Nephron progenitor cell (in vitro differentiated cells): Measurements from ENCODE around the gene ROR2.

Source experiments
- DNase-seq: peaks from one replicate; pipeline ENCODE4 v3.0.0; 2021
- H3K27ac Mint-ChIP-seq: 2 replicates; pipeline ENCODE4 v1.8.0; 2021; ENCODE audit warnings: mild to moderate bottlenecking, moderate library complexity, mixed read lengths
- H3K27me3 Mint-ChIP-seq: 2 replicates; pipeline ENCODE4 v1.8.0; 2021; ENCODE audit warnings: mild to moderate bottlenecking, low read depth, mixed read lengths; ENCODE audit not compliant: poor library complexity
- H3K36me3 Mint-ChIP-seq: 2 replicates; pipeline ENCODE4 v1.8.0; 2021; ENCODE audit warnings: low read depth, mixed read lengths
- H3K4me1 Mint-ChIP-seq: 2 replicates; pipeline ENCODE4 v1.8.0; 2021; ENCODE audit warnings: mixed read lengths
- H3K4me3 Mint-ChIP-seq: 2 replicates; pipeline ENCODE4 v1.8.0; 2021; ENCODE audit warnings: mild to moderate bottlenecking, moderate library complexity, mixed read lengths
- H3K9me3 Mint-ChIP-seq: 2 replicates; pipeline ENCODE4 v1.8.0; 2021; ENCODE audit warnings: mild to moderate bottlenecking, moderate library complexity, mixed read lengths
- TF ChIP-seq, protein P1 (sequence below): fragments of 200-600 bp; sonication (generic); IDR thresholded peaks from 2 replicates; pipeline ENCODE4 v1.5.0; 2021; ENCODE audit warnings: antibody characterized with exemption

ROR2 gene

GRCh38 chr9:91890662-91891061 is 59.4 kb downstream of the ROR2 start:
- Mint-ChIP-seq H3K4me3 (peak overlapping the region; percentile 21), H3K27ac (peak overlapping the region; percentile 68), H3K36me3 (no peaks in the 10 kb centered on the region), H3K27me3 (peaks cover 5% of the 10 kb centered on the region), H3K4me1 (peaks cover 67% of the 10 kb centered on the region), H3K9me3 (no peaks in the 10 kb centered on the region)
- TF ChIP-seq, protein P1, sequence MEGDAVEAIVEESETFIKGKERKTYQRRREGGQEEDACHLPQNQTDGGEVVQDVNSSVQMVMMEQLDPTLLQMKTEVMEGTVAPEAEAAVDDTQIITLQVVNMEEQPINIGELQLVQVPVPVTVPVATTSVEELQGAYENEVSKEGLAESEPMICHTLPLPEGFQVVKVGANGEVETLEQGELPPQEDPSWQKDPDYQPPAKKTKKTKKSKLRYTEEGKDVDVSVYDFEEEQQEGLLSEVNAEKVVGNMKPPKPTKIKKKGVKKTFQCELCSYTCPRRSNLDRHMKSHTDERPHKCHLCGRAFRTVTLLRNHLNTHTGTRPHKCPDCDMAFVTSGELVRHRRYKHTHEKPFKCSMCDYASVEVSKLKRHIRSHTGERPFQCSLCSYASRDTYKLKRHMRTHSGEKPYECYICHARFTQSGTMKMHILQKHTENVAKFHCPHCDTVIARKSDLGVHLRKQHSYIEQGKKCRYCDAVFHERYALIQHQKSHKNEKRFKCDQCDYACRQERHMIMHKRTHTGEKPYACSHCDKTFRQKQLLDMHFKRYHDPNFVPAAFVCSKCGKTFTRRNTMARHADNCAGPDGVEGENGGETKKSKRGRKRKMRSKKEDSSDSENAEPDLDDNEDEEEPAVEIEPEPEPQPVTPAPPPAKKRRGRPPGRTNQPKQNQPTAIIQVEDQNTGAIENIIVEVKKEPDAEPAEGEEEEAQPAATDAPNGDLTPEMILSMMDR, result no peak
- no peak for DNase-seq

GRCh38 chr9:91889161-91889911 is 60.7 kb downstream of the ROR2 start:
- Mint-ChIP-seq H3K36me3 (peaks cover 6% of the 10 kb centered on the region), H3K27me3 (peaks cover 5% of the 10 kb centered on the region), H3K9me3 (no peaks in the 10 kb centered on the region), H3K4me3 (no peak overlapping the region), H3K4me1 (peaks cover 80% of the 10 kb centered on the region), H3K27ac (peak overlapping the region; percentile 86)
- DNase-seq, result no peak
- TF ChIP-seq, protein P1, result no peak

GRCh38 chr9:91886414-91887076 is 63.5 kb downstream of the ROR2 start:
- peak overlapping the region; percentile 76 for H3K4me3 Mint-ChIP-seq
- peaks cover 33% of the 10 kb centered on the region for H3K36me3 Mint-ChIP-seq
- H3K27me3 Mint-ChIP-seq, result no peaks in the 10 kb centered on the region
- DNase-seq, result peak; percentile 66
- H3K27ac Mint-ChIP-seq, result peak overlapping the region; percentile 94
- peaks cover 9% of the 10 kb centered on the region for H3K9me3 Mint-ChIP-seq
- H3K4me1 Mint-ChIP-seq, result peaks cover 91% of the 10 kb centered on the region
- TF ChIP-seq, protein P1, result no peak

GRCh38 chr9:91885746-91886413 is 64.1 kb downstream of the ROR2 start:
- no peaks in the 10 kb centered on the region for H3K27me3 Mint-ChIP-seq
- H3K9me3 Mint-ChIP-seq, result peaks cover 9% of the 10 kb centered on the region
- peak overlapping the region; percentile 94 for H3K27ac Mint-ChIP-seq
- TF ChIP-seq, protein P1, result no peak
- DNase-seq, result no peak
- H3K4me1 Mint-ChIP-seq, result peaks cover 85% of the 10 kb centered on the region
- peak overlapping the region; percentile 70 for H3K4me3 Mint-ChIP-seq
- H3K36me3 Mint-ChIP-seq, result peaks cover 38% of the 10 kb centered on the region

DNA sequence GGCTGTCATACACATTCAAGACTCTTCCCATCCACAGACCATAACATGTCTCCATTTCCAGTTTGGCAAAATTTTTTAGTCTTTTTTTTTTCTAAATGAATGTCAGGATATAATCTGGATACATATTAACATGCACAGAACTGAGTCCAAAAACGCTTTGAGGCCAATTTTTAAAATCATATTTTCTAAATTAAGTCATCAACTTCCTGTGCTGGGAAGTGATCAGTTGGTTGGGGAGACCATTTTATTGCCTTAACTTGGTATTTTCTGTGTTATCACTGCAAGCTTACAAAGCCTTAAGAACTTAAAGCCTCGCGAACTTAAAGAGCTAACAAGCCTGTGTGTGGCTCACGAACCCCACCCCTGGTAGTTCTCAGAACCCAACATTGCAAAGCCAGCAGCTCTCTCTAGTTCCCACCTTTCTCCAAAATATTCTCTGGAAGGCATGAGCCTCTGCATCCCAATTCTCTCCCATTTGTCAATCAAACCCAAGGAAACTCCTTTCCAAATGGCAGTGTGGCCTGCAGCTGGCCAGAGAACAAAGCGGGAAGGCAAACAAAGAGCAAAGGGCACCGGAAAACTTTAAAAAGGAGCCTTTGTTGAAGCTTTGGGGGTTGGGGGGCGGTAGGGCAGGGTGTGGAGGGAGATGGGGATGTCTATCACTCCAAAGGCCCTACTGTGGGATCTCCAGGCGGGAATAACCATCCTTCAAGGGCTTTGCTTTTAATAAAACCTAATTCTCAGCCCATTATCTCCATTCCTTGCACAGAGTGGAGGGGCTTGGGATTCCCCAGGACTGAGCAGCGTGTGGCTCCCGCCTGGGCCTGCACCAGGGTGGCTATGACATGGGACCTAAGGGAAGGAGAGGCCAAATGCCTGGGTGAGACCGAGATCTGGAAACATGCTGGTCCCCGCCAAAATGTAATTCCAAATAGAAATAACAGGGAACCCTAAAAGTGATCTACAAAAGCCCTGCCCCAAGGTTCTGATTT is 65.0 kb downstream of the ROR2 start:
- TF ChIP-seq, protein P1, result no peak
- Mint-ChIP-seq H3K27me3 (no peaks in the 10 kb centered on the region), H3K36me3 (peaks cover 43% of the 10 kb centered on the region), H3K9me3 (peaks cover 9% of the 10 kb centered on the region), H3K27ac (peak overlapping the region; percentile 74), H3K4me3 (peak overlapping the region; percentile 52), H3K4me1 (peaks cover 79% of the 10 kb centered on the region)
- DNase-seq, result no peak
